Stomach (tissue), 9 donors: Measurements from ENCODE around the gene COX14. TPM values are rescaled to one million over a fixed set of nuclear protein-coding genes. Genes with fewer than 3 reads are reported as not detected.

Experiments used
- DNase-seq, 2 donors: peaks; one replicate each; pipeline versions ENCODE4 v3.0.0 to v3.0.0-alpha.2; 2013 to 2019
- H3K27ac ChIP-seq, 5 donors: fragments of 200-600 bp in 4 of 5; sonication (generic) in 4 of 5; one replicate each; pipeline ENCODE4 v1.5.1; 2013 to 2019; ENCODE audit warnings: mild to moderate bottlenecking in 1 of 5, moderate library complexity in 1 of 5
- H3K27me3 ChIP-seq, 3 donors: fragments of 200-600 bp; sonication (generic); one replicate each; pipeline ENCODE4 v1.5.1; 2017 to 2019; ENCODE audit warnings: mixed run types in 1 of 3
- H3K36me3 ChIP-seq, 4 donors: fragments of 200-600 bp; sonication (generic); 1 replicate in 3 of 4; 2 replicates in 1 of 4; pipeline ENCODE4 v1.5.1; 2016 to 2019
- H3K4me1 ChIP-seq, 4 donors: fragments of 200-600 bp; sonication (generic); one replicate each; pipeline ENCODE4 v1.5.1; 2016 to 2019
- H3K4me3 ChIP-seq, 4 donors: fragments of 200-600 bp; sonication (generic) in 3 of 4; one replicate each; pipeline ENCODE4 v1.5.1; 2016 to 2019; ENCODE audit warnings: mild to moderate bottlenecking in 1 of 4
- H3K9me3 ChIP-seq, 4 donors: fragments of 200-600 bp; sonication (generic); one replicate each; pipeline ENCODE4 v1.5.1; 2016 to 2019
- CTCF ChIP-seq, 7 experiments: fragments of 450-650 bp in 4 of 7; fragments of 200-600 bp in 3 of 7; sonication (generic) in 3 of 7; IDR thresholded peaks; one replicate each; pipeline ENCODE4 v1.5.1; 2016 to 2019; ENCODE audit warnings: antibody characterized with exemption in 7 of 7, control low read depth in 2 of 7, mild to moderate bottlenecking in 1 of 7
- EP300 ChIP-seq: sonication (generic); formaldehyde crosslinking; IDR thresholded peaks from one replicate; pipeline ENCODE4 v1.6.1; 2017; ENCODE audit warnings: antibody characterized with exemption
- POLR2A ChIP-seq, 4 donors: fragments of 450-650 bp; IDR thresholded peaks; one replicate each; pipeline ENCODE4 v1.6.1; 2016; ENCODE audit warnings: antibody characterized with exemption in 4 of 4, control low read depth in 2 of 4, mild to moderate bottlenecking in 1 of 4, moderate library complexity in 1 of 4
- POLR2AphosphoS5 ChIP-seq, 3 donors: sonication (generic); formaldehyde crosslinking; IDR thresholded peaks; one replicate each; pipeline ENCODE4 v1.6.1; 2016; ENCODE audit warnings: antibody characterized with exemption in 3 of 3
- WGBS, 5 donors: extraction: QIAGEN DNeasy Blood & Tissue Kit in 3 of 5; methylation state at CpG; one replicate each; pipeline versions ENCODE4 v1.1.5 to v1.1.7; 2013 to 2018; 5-methylcytosine and 5-hydroxymethylcytosine counted together
- intact Hi-C: fragments of 100-400 bp; cut with DNase I; formaldehyde crosslinking; loops from one replicate; pipeline ENCODE4 v1.15.1; 2023; ENCODE audit warnings: low total_unique reads
- polyA plus RNA-seq, 3 donors: library from polyadenylated mRNA; stranded (reverse); fragments of 200-250 nt; gene quantifications; one replicate each; pipeline ENCODE4 v1.2.3, GENCODE V29; 2013
- total RNA-seq, 5 donors: library from RNA; depleted of rRNA; stranded (reverse); fragments of >200 nt; gene quantifications; one replicate each; pipeline versions ENCODE4 v1.1.0 to v1.2.3, GENCODE V29; 2014 to 2016
- donor health status: healthy with polysubstance abuse.
- donor health status: Bipolar disorder and iron deficiency.
- donor health status: healthy.

The COX14 gene
- total and polyA plus RNA-seq, 8 donors: 9.8 to 153 (median 77.3) TPM

GRCh38 chr12:50107416-50108268 lies 4.4 kb upstream of the COX14 start:
- peaks cover 34 to 51% (median 45%) of the 10 kb centered on the region in 4 donors for H3K4me1 ChIP-seq
- H3K27me3 ChIP-seq: no peaks in the 10 kb centered on the region
- no peaks in the 10 kb centered on the region for H3K36me3 ChIP-seq
- intact Hi-C loops: loop anchor here (10.0 kb wide), 1 partner anchor 67 kb away; no protein-coding TSS in a partner anchor
- H3K9me3 ChIP-seq: no peaks in the 10 kb centered on the region
- no peak for DNase-seq
- H3K27ac ChIP-seq: no peak overlapping the region
- TF ChIP-seq POLR2AphosphoS5 (IDR thresholded peaks at IDR 0.05) (no peak), CTCF (IDR thresholded peaks at IDR 0.05) (no peak), POLR2A (IDR thresholded peaks at IDR 0.05) (no peak), EP300 (no peak)
- no peak overlapping the region for H3K4me3 ChIP-seq
- WGBS, 5 donors: 93 to 97% (median 95%) methylated on average over 17 of the region's 17 CpGs

GRCh38 chr12:50109319-50109718 lies 2.7 kb upstream of the COX14 start:
- H3K4me1 ChIP-seq: peaks cover 40 to 53% (median 49%) of the 10 kb centered on the region in 4 donors
- H3K4me3 ChIP-seq: no peak overlapping the region
- no peaks in the 10 kb centered on the region for H3K27me3 ChIP-seq
- 89 to 100% (median 94%) methylated on average over 3 of the region's 3 CpGs for WGBS, 5 donors
- DNase-seq: no peak
- TF ChIP-seq CTCF (IDR thresholded peaks at IDR 0.05): no peak
- no peak for TF ChIP-seq POLR2A (IDR thresholded peaks at IDR 0.05)
- no peak for TF ChIP-seq EP300
- no peak for TF ChIP-seq POLR2AphosphoS5 (IDR thresholded peaks at IDR 0.05)
- no peaks in the 10 kb centered on the region for H3K36me3 ChIP-seq
- no peaks in the 10 kb centered on the region for H3K9me3 ChIP-seq
- intact Hi-C loops: loop anchor here (10.0 kb wide), 1 partner anchor 65 kb away; no protein-coding TSS in a partner anchor
- peak overlapping the region; percentile 79 to 99 (median 94) for H3K27ac ChIP-seq

- H3K27ac ChIP-seq: peak overlapping the region; percentile 79 to 99 (median 94)
- 25 to 52% (median 29%) methylated on average over 8 of the region's 8 CpGs for WGBS, 5 donors
- H3K4me3 ChIP-seq: no peak overlapping the region
- H3K4me1 ChIP-seq: peaks cover 37 to 52% (median 44%) of the 10 kb centered on the region in 4 donors
- TF ChIP-seq POLR2AphosphoS5 (IDR thresholded peaks at IDR 0.05): peak in 1 of 3 donors; percentile 62
- no peak for TF ChIP-seq POLR2A (IDR thresholded peaks at IDR 0.05)
- no peaks in the 10 kb centered on the region for H3K27me3 ChIP-seq
- intact Hi-C loops: no loop called here
- no peaks in the 10 kb centered on the region for H3K9me3 ChIP-seq
- peak; percentile 70 to 81 for DNase-seq
- H3K36me3 ChIP-seq: peaks cover 0 to 5% (median 0%) of the 10 kb centered on the region in 4 donors
Measured at GRCh38 chr12:50110127-50110761, 1.8 kb upstream of the COX14 start.

GRCh38 chr12:50110762-50111351 lies 1.2 kb upstream of the COX14 start:
- 18 to 39% (median 24%) methylated on average over 7 of the region's 7 CpGs for WGBS, 5 donors
- DNase-seq: peak; percentile 71 to 78
- Histone ChIP-seq H3K9me3 (no peaks in the 10 kb centered on the region), H3K4me1 (peaks cover 37 to 56% (median 46%) of the 10 kb centered on the region in 4 donors), H3K27me3 (no peaks in the 10 kb centered on the region), H3K27ac (peak overlapping the region; percentile 79 to 99 (median 94)), H3K4me3 (peak overlapping the region in 3 of 4 donors; percentile 30 to 36 (median 31)), H3K36me3 (peaks cover 4 to 11% (median 6%) of the 10 kb centered on the region in 4 donors)
- intact Hi-C loops: no loop called here
- TF ChIP-seq EP300 (no peak), CTCF (IDR thresholded peaks at IDR 0.05) (no peak), POLR2A (IDR thresholded peaks at IDR 0.05) (no peak), POLR2AphosphoS5 (IDR thresholded peaks at IDR 0.05) (no peak)
